GM23338 (cell line): ENCODE results near the gene CNTNAP5. TPM values are rescaled to one million over a fixed set of nuclear protein-coding genes. Genes with fewer than 3 reads are reported as not detected.

Source experiments
- ATAC-seq: fragments of 200-7000 bp; cut with Tn5 transposase; 3 replicates; pipeline ENCODE4 v1.9.1; 2020
- DNase-seq: peaks from one replicate; pipeline ENCODE4 v3.0.0-alpha.2; 2015; ENCODE audit warnings: low spot score
- H2AFZ ChIP-seq: fragments of 200-600 bp; sonication (generic); 2 replicates; pipeline ENCODE4 v1.8.0; 2016; ENCODE audit warnings: antibody characterized with exemption, mild to moderate bottlenecking, moderate library complexity
- H3F3A ChIP-seq: fragments of 200-600 bp; sonication (generic); replicated peaks from 2 replicates; pipeline ENCODE4 v1.8.0; 2017; ENCODE audit warnings: antibody characterized with exemption, mixed run types, low read depth
- H3K27ac ChIP-seq: fragments of 200-600 bp; sonication (generic); 2 replicates; pipeline ENCODE4 v1.6.1; 2016; ENCODE audit warnings: low read depth
- H3K27me3 ChIP-seq: fragments of 200-600 bp; sonication (generic); 2 replicates; pipeline ENCODE4 v1.8.0; 2016; ENCODE audit warnings: mild to moderate bottlenecking, mixed run types, moderate library complexity; ENCODE audit not compliant: insufficient read depth
- H3K36me3 ChIP-seq: fragments of 200-600 bp; sonication (generic); 2 replicates; pipeline ENCODE4 v1.8.0; 2016; ENCODE audit warnings: mild to moderate bottlenecking; ENCODE audit not compliant: insufficient read depth
- H3K4me1 ChIP-seq: fragments of 200-600 bp; sonication (generic); 2 replicates; pipeline ENCODE4 v1.8.0; 2016; ENCODE audit warnings: mild to moderate bottlenecking, moderate library complexity; ENCODE audit not compliant: insufficient read depth
- H3K4me2 ChIP-seq: fragments of 200-600 bp; sonication (generic); 2 replicates; pipeline ENCODE4 v1.7.1; 2017; ENCODE audit warnings: mixed run types
- H3K4me3 ChIP-seq: fragments of 200-600 bp; sonication (generic); 2 replicates; pipeline ENCODE4 v1.6.1; 2016; ENCODE audit warnings: mixed run types
- H3K79me2 ChIP-seq: fragments of 200-600 bp; sonication (generic); replicated peaks from 2 replicates; pipeline ENCODE4 v1.8.0; 2017; ENCODE audit warnings: mild to moderate bottlenecking; ENCODE audit not compliant: insufficient read depth
- H3K9me2 ChIP-seq: fragments of 200-600 bp; sonication (generic); 2 replicates; pipeline ENCODE4 v1.8.0; 2017; ENCODE audit not compliant: insufficient read depth
- H4K20me1 ChIP-seq: fragments of 200-600 bp; sonication (generic); replicated peaks from 2 replicates; pipeline ENCODE4 v1.8.0; 2017; ENCODE audit warnings: mild to moderate bottlenecking; ENCODE audit not compliant: insufficient read depth
- H3K27ac Mint-ChIP-seq: 2 replicates; pipeline ENCODE4 v1.8.0; 2020; ENCODE audit warnings: inconsistent platforms, mild to moderate bottlenecking, moderate library complexity, mixed read lengths
- H3K27me3 Mint-ChIP-seq: 3 replicates; pipeline ENCODE4 v1.8.0; 2022; ENCODE audit warnings: low read depth, mild to moderate bottlenecking, moderate library complexity, mixed read lengths, inconsistent platforms; ENCODE audit not compliant: insufficient read depth, poor library complexity
- H3K36me3 Mint-ChIP-seq: 3 replicates; pipeline ENCODE4 v1.8.0; 2021; ENCODE audit warnings: low read depth, mild to moderate bottlenecking, inconsistent platforms, moderate library complexity, mixed read lengths
- H3K4me1 Mint-ChIP-seq: 3 replicates; pipeline ENCODE4 v1.8.0; 2020; ENCODE audit warnings: mild to moderate bottlenecking, inconsistent platforms, mixed read lengths
- H3K4me3 Mint-ChIP-seq: 3 replicates; pipeline ENCODE4 v1.8.0; 2021; ENCODE audit warnings: moderate library complexity, mild to moderate bottlenecking, inconsistent platforms, mixed read lengths
- H3K9me3 Mint-ChIP-seq: 3 replicates; pipeline ENCODE4 v1.8.0; 2020; ENCODE audit warnings: moderate library complexity, mild to moderate bottlenecking, inconsistent platforms, mixed read lengths
- CREB1 ChIP-seq: fragments of 250-450 bp; sonication (Bioruptor Pico); IDR thresholded peaks from 2 replicates; pipeline ENCODE4 v1.5.0; 2020; ENCODE audit warnings: low read depth, mild to moderate bottlenecking, moderate library complexity
- ETS1 ChIP-seq: IDR thresholded peaks from 2 replicates; pipeline ENCODE4 v1.6.1; 2016; ENCODE audit warnings: antibody characterized with exemption
- EZH2 ChIP-seq: fragments of 200-600 bp; sonication (generic); IDR thresholded peaks from one replicate; pipeline ENCODE4 v1.8.0; 2017; ENCODE audit warnings: antibody characterized with exemption, mild to moderate bottlenecking, low read depth; ENCODE audit not compliant: unreplicated experiment
- EZH2phosphoT487 ChIP-seq: fragments of 200-600 bp; sonication (generic); IDR thresholded peaks from one replicate; pipeline ENCODE4 v1.8.1; 2018; ENCODE audit warnings: antibody characterized with exemption; ENCODE audit not compliant: unreplicated experiment
- JUNB ChIP-seq: IDR thresholded peaks from one replicate; pipeline ENCODE4 v1.6.1; 2016; ENCODE audit warnings: antibody characterized with exemption; ENCODE audit not compliant: unreplicated experiment
- NANOG ChIP-seq: IDR thresholded peaks from 2 replicates; pipeline ENCODE4 v1.6.1; 2016; ENCODE audit warnings: antibody characterized with exemption, borderline replicate concordance
- POLR2AphosphoS5 ChIP-seq: IDR thresholded peaks from 2 replicates; pipeline ENCODE4 v1.6.1; 2016; ENCODE audit warnings: antibody characterized with exemption, low read depth
- STAT1 ChIP-seq: IDR thresholded peaks from one replicate; pipeline ENCODE4 v1.6.1; 2016; ENCODE audit warnings: antibody characterized with exemption; ENCODE audit not compliant: unreplicated experiment
- ZNF114 ChIP-seq: fragments of 250-450 bp; sonication (Bioruptor Pico); IDR thresholded peaks from 2 replicates; pipeline ENCODE4 v1.5.0; 2020; ENCODE audit warnings: mild to moderate bottlenecking, moderate library complexity
- ZNF331 ChIP-seq: fragments of 250-450 bp; sonication (Bioruptor Pico); IDR thresholded peaks from 2 replicates; pipeline ENCODE4 v1.5.0; 2020; ENCODE audit warnings: low read depth, mild to moderate bottlenecking, moderate library complexity
- ZNF462 ChIP-seq: fragments of 250-450 bp; sonication (Bioruptor Pico); IDR thresholded peaks from 2 replicates; pipeline ENCODE4 v1.5.0; 2020; ENCODE audit warnings: mild to moderate bottlenecking, moderate library complexity
- polyA plus RNA-seq: library from polyadenylated mRNA; unstranded; fragments of >200 nt; fragmentation: Nextera tagmentation; extraction: Ambion mirVana; gene quantifications from 2 replicates; pipeline ENCODE4 v1.2.1, GENCODE V29; 2016
- total RNA-seq: library from RNA; depleted of rRNA; stranded (reverse); fragments of >200 nt; shearing (Covaris generic); gene quantifications from 2 replicates; pipeline ENCODE4 v1.2.3, GENCODE V29; 2014
- TF ChIP-seq, protein P1 (sequence below), 2 experiments: fragments of 200-600 bp in 1 of 2; sonication (generic) in 1 of 2; conservative IDR thresholded peaks; 2 replicates each; pipeline versions ENCODE4 v1.5.1 to v1.6.1; 2016 to 2017; ENCODE audit warnings: antibody characterized with exemption in 2 of 2, low read depth in 2 of 2, mild to moderate bottlenecking in 2 of 2, moderate library complexity in 1 of 2
- TF ChIP-seq, protein P2 (sequence below): IDR thresholded peaks from one replicate; pipeline ENCODE4 v1.6.1; 2018; ENCODE audit warnings: antibody characterized with exemption; ENCODE audit not compliant: unreplicated experiment

Gene CNTNAP5
- total and polyA plus RNA-seq, 2 experiments from 2014 or later: 0.49 to 0.50 TPM

DNA sequence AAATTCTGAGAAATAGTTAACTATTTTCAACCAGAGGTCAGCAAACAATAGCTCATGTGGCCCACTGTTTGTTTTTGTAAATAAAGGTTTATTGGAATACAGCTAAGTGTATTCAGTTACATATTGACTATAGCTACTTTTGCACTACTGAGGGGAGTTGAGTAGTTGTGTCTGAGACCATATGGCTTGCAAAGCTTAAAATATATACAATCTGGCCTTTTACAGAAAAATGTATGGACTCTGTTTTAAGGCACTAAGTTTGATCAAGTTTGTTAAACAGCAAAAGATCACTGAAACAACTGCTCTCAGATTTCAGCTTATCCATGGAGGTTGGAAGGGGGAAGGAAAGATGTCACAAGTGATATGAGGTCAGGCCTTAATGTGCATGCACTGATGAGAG lies 667.1 kb downstream of the CNTNAP5 start:
- H3F3A ChIP-seq: no peaks in the 10 kb centered on the region
- no peaks in the 10 kb centered on the region for H3K79me2 ChIP-seq
- peaks cover 5% of the 10 kb centered on the region; the same call in 2 of the 3 replicates for H3K36me3 Mint-ChIP-seq
- H3K27ac Mint-ChIP-seq: no peak overlapping the region
- no peak overlapping the region for H3K4me3 ChIP-seq
- ATAC-seq (no peak), DNase-seq (no peak)
- no peaks in the 10 kb centered on the region for H4K20me1 ChIP-seq
- H3K9me3 Mint-ChIP-seq: peaks cover 15% of the 10 kb centered on the region
- no peak overlapping the region for H3K4me3 Mint-ChIP-seq
- no peaks in the 10 kb centered on the region for H3K36me3 ChIP-seq
- no peaks in the 10 kb centered on the region for H3K4me1 Mint-ChIP-seq
- H3K27me3 Mint-ChIP-seq: no peaks in the 10 kb centered on the region
- H3K4me1 ChIP-seq: no peaks in the 10 kb centered on the region
- H2AFZ ChIP-seq: no peak overlapping the region
- no peaks in the 10 kb centered on the region for H3K9me2 ChIP-seq
- no peak overlapping the region for H3K27ac ChIP-seq
- TF ChIP-seq, protein P1, sequence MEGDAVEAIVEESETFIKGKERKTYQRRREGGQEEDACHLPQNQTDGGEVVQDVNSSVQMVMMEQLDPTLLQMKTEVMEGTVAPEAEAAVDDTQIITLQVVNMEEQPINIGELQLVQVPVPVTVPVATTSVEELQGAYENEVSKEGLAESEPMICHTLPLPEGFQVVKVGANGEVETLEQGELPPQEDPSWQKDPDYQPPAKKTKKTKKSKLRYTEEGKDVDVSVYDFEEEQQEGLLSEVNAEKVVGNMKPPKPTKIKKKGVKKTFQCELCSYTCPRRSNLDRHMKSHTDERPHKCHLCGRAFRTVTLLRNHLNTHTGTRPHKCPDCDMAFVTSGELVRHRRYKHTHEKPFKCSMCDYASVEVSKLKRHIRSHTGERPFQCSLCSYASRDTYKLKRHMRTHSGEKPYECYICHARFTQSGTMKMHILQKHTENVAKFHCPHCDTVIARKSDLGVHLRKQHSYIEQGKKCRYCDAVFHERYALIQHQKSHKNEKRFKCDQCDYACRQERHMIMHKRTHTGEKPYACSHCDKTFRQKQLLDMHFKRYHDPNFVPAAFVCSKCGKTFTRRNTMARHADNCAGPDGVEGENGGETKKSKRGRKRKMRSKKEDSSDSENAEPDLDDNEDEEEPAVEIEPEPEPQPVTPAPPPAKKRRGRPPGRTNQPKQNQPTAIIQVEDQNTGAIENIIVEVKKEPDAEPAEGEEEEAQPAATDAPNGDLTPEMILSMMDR (conservative IDR thresholded peaks at IDR 0.05; ENCODE audit: low read depth in 2 of 2): no peak
- TF ChIP-seq ZNF462 (no peak), NANOG (no peak), CREB1 (CRISPR knock-in tag) (no peak), STAT1 (no peak), ZNF114 (CRISPR knock-in tag) (no peak), POLR2AphosphoS5 (no peak), JUNB (no peak), ZNF331 (CRISPR knock-in tag) (no peak), ETS1 (no peak), EZH2phosphoT487 (no peak), EZH2 (no peak)
- TF ChIP-seq, protein P2, sequence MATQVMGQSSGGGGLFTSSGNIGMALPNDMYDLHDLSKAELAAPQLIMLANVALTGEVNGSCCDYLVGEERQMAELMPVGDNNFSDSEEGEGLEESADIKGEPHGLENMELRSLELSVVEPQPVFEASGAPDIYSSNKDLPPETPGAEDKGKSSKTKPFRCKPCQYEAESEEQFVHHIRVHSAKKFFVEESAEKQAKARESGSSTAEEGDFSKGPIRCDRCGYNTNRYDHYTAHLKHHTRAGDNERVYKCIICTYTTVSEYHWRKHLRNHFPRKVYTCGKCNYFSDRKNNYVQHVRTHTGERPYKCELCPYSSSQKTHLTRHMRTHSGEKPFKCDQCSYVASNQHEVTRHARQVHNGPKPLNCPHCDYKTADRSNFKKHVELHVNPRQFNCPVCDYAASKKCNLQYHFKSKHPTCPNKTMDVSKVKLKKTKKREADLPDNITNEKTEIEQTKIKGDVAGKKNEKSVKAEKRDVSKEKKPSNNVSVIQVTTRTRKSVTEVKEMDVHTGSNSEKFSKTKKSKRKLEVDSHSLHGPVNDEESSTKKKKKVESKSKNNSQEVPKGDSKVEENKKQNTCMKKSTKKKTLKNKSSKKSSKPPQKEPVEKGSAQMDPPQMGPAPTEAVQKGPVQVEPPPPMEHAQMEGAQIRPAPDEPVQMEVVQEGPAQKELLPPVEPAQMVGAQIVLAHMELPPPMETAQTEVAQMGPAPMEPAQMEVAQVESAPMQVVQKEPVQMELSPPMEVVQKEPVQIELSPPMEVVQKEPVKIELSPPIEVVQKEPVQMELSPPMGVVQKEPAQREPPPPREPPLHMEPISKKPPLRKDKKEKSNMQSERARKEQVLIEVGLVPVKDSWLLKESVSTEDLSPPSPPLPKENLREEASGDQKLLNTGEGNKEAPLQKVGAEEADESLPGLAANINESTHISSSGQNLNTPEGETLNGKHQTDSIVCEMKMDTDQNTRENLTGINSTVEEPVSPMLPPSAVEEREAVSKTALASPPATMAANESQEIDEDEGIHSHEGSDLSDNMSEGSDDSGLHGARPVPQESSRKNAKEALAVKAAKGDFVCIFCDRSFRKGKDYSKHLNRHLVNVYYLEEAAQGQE: no peak
- H3K4me2 ChIP-seq: no peak overlapping the region
- no peaks in the 10 kb centered on the region for H3K27me3 ChIP-seq
